ENCODE results near the gene GALNT2. TPM values are rescaled to one million over a fixed set of nuclear protein-coding genes. Genes with fewer than 3 reads are reported as not detected.
A peak's percentile ranks its signal among the peaks of the same experiment; 100 is the strongest.

GALNT2 gene
- total and polyA plus RNA-seq, 4 experiments from 2014 or later: 11.5 to 20.9 (median 15.8) TPM

DNA sequence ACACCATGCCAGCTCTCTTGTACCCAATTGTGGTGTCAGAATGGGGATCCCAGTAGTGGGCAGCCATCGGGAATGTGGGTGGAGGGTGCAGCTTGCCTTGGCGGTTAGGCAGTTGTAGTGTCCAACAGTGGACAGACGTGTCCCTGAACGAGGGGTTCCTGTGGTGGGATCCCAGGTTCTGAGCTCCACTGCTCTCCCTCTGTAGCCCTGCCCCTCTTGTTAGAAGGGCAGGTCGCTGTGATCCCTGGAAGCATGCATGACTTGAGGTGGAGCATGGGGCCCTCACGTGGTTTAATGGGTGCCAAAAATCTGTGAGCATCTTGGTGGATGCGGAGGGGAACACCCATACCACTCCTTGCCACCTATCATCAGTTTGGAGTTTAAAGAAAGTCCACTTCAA lies 4.3 kb downstream of the GALNT2 start:
- no peak overlapping the region for H3K27ac ChIP-seq (ENCODE audit: low read depth, low read length)
- ChIA-PET CTCF (ENCODE audit: partially characterized antibody) (no interaction called here), POLR2A (ENCODE audit: partially characterized antibody) (no interaction called here)
- H3K27me3 ChIP-seq (ENCODE audit: insufficient read depth, low read length): no peaks in the 10 kb centered on the region
- H3K4me1 ChIP-seq (ENCODE audit: insufficient read depth, low read length): peaks cover 16% of the 10 kb centered on the region
- Mint-ChIP-seq H3K27me3 (no peaks in the 10 kb centered on the region), H3K4me1 (peaks cover 31 to 52% (median 37%) of the 10 kb centered on the region in 4 donors), H3K9me3 (no peaks in the 10 kb centered on the region), H3K4me3 (no peak overlapping the region), H3K27ac (peak overlapping the region in 2 of 7 donors; percentile 2 to 9), H3K36me3 (peaks cover 0 to 6% of the 10 kb centered on the region in 2 donors)
- no peak for DNase-seq
- H3K36me3 ChIP-seq (ENCODE audit: insufficient read depth, low read length): no peaks in the 10 kb centered on the region
- intact Hi-C loops (cut with micrococcal nuclease): no loop called here
- no peaks in the 10 kb centered on the region for H3K9me3 ChIP-seq (ENCODE audit: control insufficient read depth in 1 of 2, low read length in 2 of 2)
- H3K4me3 ChIP-seq (ENCODE audit: low read length in 2 of 2): no peak overlapping the region

DNA sequence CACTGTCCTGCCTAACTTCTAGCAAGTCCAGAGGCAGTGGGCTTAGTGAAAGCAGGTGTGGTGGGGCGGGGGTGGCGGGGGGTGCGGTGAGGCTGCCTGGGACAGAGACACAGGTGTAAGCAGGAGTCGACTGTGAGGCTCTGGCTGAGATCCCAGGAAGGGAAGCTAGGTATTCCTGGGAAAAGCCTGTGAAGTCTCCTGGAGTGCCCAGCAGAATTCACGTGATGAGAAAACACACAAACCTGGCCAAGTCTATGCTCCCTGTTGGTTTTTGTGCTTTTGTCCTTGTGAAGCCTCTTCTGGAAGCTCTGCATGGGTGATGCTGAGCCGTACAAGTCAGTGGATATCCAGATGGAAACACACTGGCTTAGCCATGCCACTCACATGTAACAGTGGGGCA lies 5.3 kb downstream of the GALNT2 start:
- H3K27me3 Mint-ChIP-seq: no peaks in the 10 kb centered on the region
- CTCF ChIA-PET (ENCODE audit: partially characterized antibody): no interaction called here
- no peak overlapping the region for H3K27ac ChIP-seq (ENCODE audit: low read depth, low read length)
- no peak overlapping the region for H3K27ac Mint-ChIP-seq
- H3K4me3 Mint-ChIP-seq: no peak overlapping the region
- no peak for DNase-seq
- H3K9me3 Mint-ChIP-seq: no peaks in the 10 kb centered on the region
- peaks cover 37 to 58% (median 45%) of the 10 kb centered on the region in 4 donors for H3K4me1 Mint-ChIP-seq
- peaks cover 19% of the 10 kb centered on the region for H3K4me1 ChIP-seq (ENCODE audit: insufficient read depth, low read length)
- H3K4me3 ChIP-seq (ENCODE audit: low read length in 2 of 2): no peak overlapping the region
- POLR2A ChIA-PET (ENCODE audit: partially characterized antibody): no interaction called here
- intact Hi-C loops (cut with micrococcal nuclease): no loop called here
- no peaks in the 10 kb centered on the region for H3K27me3 ChIP-seq (ENCODE audit: insufficient read depth, low read length)
- H3K9me3 ChIP-seq (ENCODE audit: control insufficient read depth in 1 of 2, low read length in 2 of 2): no peaks in the 10 kb centered on the region
- H3K36me3 ChIP-seq (ENCODE audit: insufficient read depth, low read length): no peaks in the 10 kb centered on the region
- H3K36me3 Mint-ChIP-seq: peaks cover 0 to 9% of the 10 kb centered on the region in 2 donors

DNA sequence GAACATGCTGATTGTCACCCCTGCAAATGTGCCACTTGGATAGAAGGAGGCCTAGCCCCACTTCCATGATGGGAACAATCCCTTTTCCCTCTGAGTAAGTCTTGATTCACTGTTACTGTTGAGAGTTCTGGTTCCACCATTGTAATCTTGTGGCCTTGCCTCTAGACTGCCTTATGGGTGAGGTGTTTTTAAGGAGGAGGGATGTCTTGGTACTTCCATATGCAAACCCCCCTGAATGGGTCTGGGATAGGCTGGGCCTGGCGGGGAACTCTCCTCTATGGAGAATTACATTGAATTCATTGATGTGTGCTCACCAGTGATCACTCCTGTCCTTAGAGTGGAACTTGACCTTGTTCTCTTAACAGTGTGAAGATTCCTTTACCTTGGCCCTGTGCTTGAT lies 5.8 kb downstream of the GALNT2 start:
- intact Hi-C loops (cut with micrococcal nuclease): no loop called here
- no peaks in the 10 kb centered on the region for H3K27me3 Mint-ChIP-seq
- Histone ChIP-seq H3K4me3 (ENCODE audit: low read length in 2 of 2) (no peak overlapping the region), H3K27ac (ENCODE audit: low read depth, low read length) (no peak overlapping the region), H3K9me3 (ENCODE audit: control insufficient read depth in 1 of 2, low read length in 2 of 2) (no peaks in the 10 kb centered on the region), H3K4me1 (ENCODE audit: insufficient read depth, low read length) (peaks cover 21% of the 10 kb centered on the region), H3K27me3 (ENCODE audit: insufficient read depth, low read length) (no peaks in the 10 kb centered on the region), H3K36me3 (ENCODE audit: insufficient read depth, low read length) (no peaks in the 10 kb centered on the region)
- POLR2A ChIA-PET (ENCODE audit: partially characterized antibody): no interaction called here
- no peaks in the 10 kb centered on the region for H3K9me3 Mint-ChIP-seq
- H3K27ac Mint-ChIP-seq: no peak overlapping the region
- peaks cover 0 to 9% of the 10 kb centered on the region in 2 donors for H3K36me3 Mint-ChIP-seq
- CTCF ChIA-PET (ENCODE audit: partially characterized antibody): no interaction called here
- H3K4me3 Mint-ChIP-seq: no peak overlapping the region
- peaks cover 38 to 60% (median 46%) of the 10 kb centered on the region in 4 donors for H3K4me1 Mint-ChIP-seq
- DNase-seq: no peak

- peak overlapping the region in 1 of 8 donors; percentile 13 for H3K4me3 Mint-ChIP-seq
- peak overlapping the region in 1 of 7 donors; percentile 1 for H3K27ac Mint-ChIP-seq
- Histone ChIP-seq H3K36me3 (ENCODE audit: insufficient read depth, low read length) (no peaks in the 10 kb centered on the region), H3K9me3 (ENCODE audit: control insufficient read depth in 1 of 2, low read length in 2 of 2) (no peaks in the 10 kb centered on the region), H3K4me1 (ENCODE audit: insufficient read depth, low read length) (peaks cover 16% of the 10 kb centered on the region), H3K4me3 (ENCODE audit: low read length in 2 of 2) (no peak overlapping the region), H3K27me3 (ENCODE audit: insufficient read depth, low read length) (no peaks in the 10 kb centered on the region), H3K27ac (ENCODE audit: low read depth, low read length) (no peak overlapping the region)
- intact Hi-C loops (cut with micrococcal nuclease): no loop called here
- CTCF ChIA-PET (ENCODE audit: partially characterized antibody): no interaction called here
- POLR2A ChIA-PET (ENCODE audit: partially characterized antibody): interaction anchor here (0.7 kb wide), 1 partner anchor 10 kb away, joined by 3 read pairs; no protein-coding TSS in a partner anchor
- no peaks in the 10 kb centered on the region for H3K27me3 Mint-ChIP-seq
- no peak for DNase-seq
- peaks cover 37 to 55% (median 43%) of the 10 kb centered on the region in 4 donors for H3K4me1 Mint-ChIP-seq
- no peaks in the 10 kb centered on the region for H3K9me3 Mint-ChIP-seq
- H3K36me3 Mint-ChIP-seq: peaks cover 0 to 7% of the 10 kb centered on the region in 2 donors
Observed at GRCh38 chr1:230073371-230074035, 6.5 kb downstream of the GALNT2 start.

- Histone ChIP-seq H3K4me1 (ENCODE audit: insufficient read depth, low read length) (peaks cover 9% of the 10 kb centered on the region), H3K27ac (ENCODE audit: low read depth, low read length) (no peak overlapping the region), H3K36me3 (ENCODE audit: insufficient read depth, low read length) (no peaks in the 10 kb centered on the region), H3K4me3 (ENCODE audit: low read length in 2 of 2) (no peak overlapping the region), H3K9me3 (ENCODE audit: control insufficient read depth in 1 of 2, low read length in 2 of 2) (no peaks in the 10 kb centered on the region), H3K27me3 (ENCODE audit: insufficient read depth, low read length) (no peaks in the 10 kb centered on the region)
- peaks cover 0 to 5% of the 10 kb centered on the region in 2 donors for H3K36me3 Mint-ChIP-seq
- intact Hi-C loops (cut with micrococcal nuclease): no loop called here
- POLR2A ChIA-PET (ENCODE audit: partially characterized antibody): interaction anchor here (0.7 kb wide), 1 partner anchor 10 kb away, joined by 3 read pairs; no protein-coding TSS in a partner anchor
- H3K27me3 Mint-ChIP-seq: no peaks in the 10 kb centered on the region
- H3K9me3 Mint-ChIP-seq: no peaks in the 10 kb centered on the region
- H3K4me1 Mint-ChIP-seq: peaks cover 29 to 47% (median 36%) of the 10 kb centered on the region in 4 donors
- H3K4me3 Mint-ChIP-seq: no peak overlapping the region
- CTCF ChIA-PET (ENCODE audit: partially characterized antibody): no interaction called here
- no peak for DNase-seq
- no peak overlapping the region for H3K27ac Mint-ChIP-seq
Observed at GRCh38 chr1:230074270-230074669, 7.2 kb downstream of the GALNT2 start.

- CTCF ChIA-PET (ENCODE audit: partially characterized antibody): no interaction called here
- DNase-seq: no peak
- intact Hi-C loops (cut with micrococcal nuclease): no loop called here
- Histone ChIP-seq H3K9me3 (ENCODE audit: control insufficient read depth in 1 of 2, low read length in 2 of 2) (no peaks in the 10 kb centered on the region), H3K36me3 (ENCODE audit: insufficient read depth, low read length) (no peaks in the 10 kb centered on the region), H3K4me3 (ENCODE audit: low read length in 2 of 2) (no peak overlapping the region), H3K4me1 (ENCODE audit: insufficient read depth, low read length) (peaks cover 8% of the 10 kb centered on the region), H3K27me3 (ENCODE audit: insufficient read depth, low read length) (no peaks in the 10 kb centered on the region), H3K27ac (ENCODE audit: low read depth, low read length) (no peak overlapping the region)
- Mint-ChIP-seq H3K27me3 (no peaks in the 10 kb centered on the region), H3K36me3 (peaks cover 0 to 5% of the 10 kb centered on the region in 2 donors), H3K4me1 (peaks cover 29 to 45% (median 34%) of the 10 kb centered on the region in 4 donors), H3K9me3 (no peaks in the 10 kb centered on the region), H3K27ac (no peak overlapping the region), H3K4me3 (no peak overlapping the region)
- POLR2A ChIA-PET (ENCODE audit: partially characterized antibody): no interaction called here
Observed at GRCh38 chr1:230074762-230075161, 7.7 kb downstream of the GALNT2 start.

GRCh38 chr1:230076121-230076520 lies 9.1 kb downstream of the GALNT2 start:
- Histone ChIP-seq H3K36me3 (ENCODE audit: insufficient read depth, low read length) (no peaks in the 10 kb centered on the region), H3K4me1 (ENCODE audit: insufficient read depth, low read length) (peaks cover 8% of the 10 kb centered on the region), H3K27ac (ENCODE audit: low read depth, low read length) (no peak overlapping the region), H3K27me3 (ENCODE audit: insufficient read depth, low read length) (no peaks in the 10 kb centered on the region), H3K9me3 (ENCODE audit: control insufficient read depth in 1 of 2, low read length in 2 of 2) (no peaks in the 10 kb centered on the region), H3K4me3 (ENCODE audit: low read length in 2 of 2) (no peak overlapping the region)
- DNase-seq: no peak
- CTCF ChIA-PET (ENCODE audit: partially characterized antibody): no interaction called here
- Mint-ChIP-seq H3K4me1 (peaks cover 25 to 42% (median 33%) of the 10 kb centered on the region in 4 donors), H3K4me3 (no peak overlapping the region), H3K36me3 (peaks cover 0 to 5% of the 10 kb centered on the region in 2 donors), H3K9me3 (no peaks in the 10 kb centered on the region), H3K27ac (peak overlapping the region in 1 of 7 donors; percentile 48), H3K27me3 (no peaks in the 10 kb centered on the region)
- POLR2A ChIA-PET (ENCODE audit: partially characterized antibody): no interaction called here
- intact Hi-C loops (cut with micrococcal nuclease): no loop called here

All from CD4-positive, alpha-beta memory T cell (primary cell).